GM12878 (cell line): ENCODE results near the gene STXBP2. TPM values are rescaled to one million over a fixed set of nuclear protein-coding genes. Genes with fewer than 3 reads are reported as not detected.
A peak's percentile ranks its signal among the peaks of the same experiment; 100 is the strongest.

ENCODE experiments used
- BACH1 ChIP-seq: fragments of 450-650 bp; IDR thresholded peaks from 2 replicates; pipeline ENCODE4 v1.6.1; 2017; ENCODE audit warnings: mild to moderate bottlenecking, borderline replicate concordance
- CBFB ChIP-seq: IDR thresholded peaks from 2 replicates; pipeline ENCODE4 v1.6.1; 2016; ENCODE audit warnings: antibody characterized with exemption, low read depth
- CTCF ChIP-seq, 3 experiments: IDR thresholded peaks in 2 of 3; conservative IDR thresholded peaks in 1 of 3; 2 replicates each; pipeline ENCODE4 v1.5.1; 2011; ENCODE audit warnings: low read depth in 3 of 3, low read length in 3 of 3, mild to moderate bottlenecking in 3 of 3, control low read depth in 2 of 3, moderate library complexity in 2 of 3, inconsistent platforms in 1 of 3, mixed read lengths in 1 of 3; ENCODE audit not compliant: control insufficient read depth in 2 of 3, insufficient read depth in 1 of 3; ENCODE audit errors: extremely low read depth in 1 of 3
- DPF2 ChIP-seq: fragments of 450-650 bp; IDR thresholded peaks from 2 replicates; pipeline ENCODE4 v1.6.1; 2017; ENCODE audit warnings: mild to moderate bottlenecking
- EED ChIP-seq: sonication (generic); IDR thresholded peaks from 2 replicates; pipeline ENCODE4 v1.6.1; 2016; ENCODE audit warnings: antibody characterized with exemption, low read depth
- ETV6 ChIP-seq, 2 experiments: fragments of 450-650 bp in 1 of 2; IDR thresholded peaks in 1 of 2; conservative IDR thresholded peaks in 1 of 2; 2 replicates each; pipeline ENCODE4 v1.6.1; 2014; ENCODE audit warnings: antibody characterized with exemption in 1 of 2, borderline replicate concordance in 1 of 2, low read depth in 1 of 2, mild to moderate bottlenecking in 1 of 2, moderate library complexity in 1 of 2
- FOXK2 ChIP-seq: fragments of 450-650 bp; IDR thresholded peaks from 2 replicates; pipeline ENCODE4 v1.6.1; 2017; ENCODE audit warnings: mild to moderate bottlenecking, moderate library complexity
- HDGF ChIP-seq: fragments of 450-650 bp; IDR thresholded peaks from 2 replicates; pipeline ENCODE4 v1.6.1; 2016; ENCODE audit warnings: antibody characterized with exemption
- IRF4 ChIP-seq: IDR thresholded peaks from 2 replicates; pipeline ENCODE4 v1.6.1; 2011; ENCODE audit warnings: low read depth, low read length
- IRF5 ChIP-seq: fragments of 450-650 bp; IDR thresholded peaks from 2 replicates; pipeline ENCODE4 v1.6.1; 2017; ENCODE audit warnings: borderline replicate concordance
- JUND ChIP-seq: IDR thresholded peaks from 2 replicates; pipeline ENCODE4 v1.6.1; 2012; ENCODE audit warnings: low read depth, mild to moderate bottlenecking, low read length, improper control_type of control experiment, moderate library complexity
- MLLT1 ChIP-seq: fragments of 450-650 bp; IDR thresholded peaks from 2 replicates; pipeline ENCODE4 v1.6.1; 2016; ENCODE audit warnings: mild to moderate bottlenecking
- MTA2 ChIP-seq: fragments of 450-650 bp; IDR thresholded peaks from 2 replicates; pipeline ENCODE4 v1.6.1; 2016; ENCODE audit warnings: low read depth, mild to moderate bottlenecking, moderate library complexity
- NBN ChIP-seq: fragments of 450-650 bp; IDR thresholded peaks from 2 replicates; pipeline ENCODE4 v1.6.1; 2016
- NFIC ChIP-seq: IDR thresholded peaks from 2 replicates; pipeline ENCODE4 v1.6.1; 2012; ENCODE audit warnings: low read depth, mild to moderate bottlenecking, inconsistent platforms, low read length, moderate library complexity
- PKNOX1 ChIP-seq: fragments of 450-650 bp; IDR thresholded peaks from 2 replicates; pipeline ENCODE4 v1.6.1; 2016; ENCODE audit warnings: mild to moderate bottlenecking
- POLR2A ChIP-seq: IDR thresholded peaks from 2 replicates; pipeline ENCODE4 v1.6.1; 2011; ENCODE audit warnings: low read depth, mild to moderate bottlenecking, low read length
- POLR2AphosphoS5 ChIP-seq: IDR thresholded peaks from 2 replicates; pipeline ENCODE4 v1.6.1; 2011; ENCODE audit warnings: mild to moderate bottlenecking, low read length, inconsistent platforms
- POU2F2 ChIP-seq: IDR thresholded peaks from 3 replicates; pipeline ENCODE4 v1.6.1; 2011; ENCODE audit warnings: low read depth, mild to moderate bottlenecking, low read length, borderline replicate concordance
- RELB ChIP-seq: fragments of 450-650 bp; IDR thresholded peaks from 2 replicates; pipeline ENCODE4 v1.6.1; 2017; ENCODE audit warnings: low read depth, mild to moderate bottlenecking, moderate library complexity
- RUNX3 ChIP-seq: IDR thresholded peaks from 2 replicates; pipeline ENCODE4 v1.6.1; 2012; ENCODE audit warnings: low read length, inconsistent platforms
- SIN3A ChIP-seq: IDR thresholded peaks from 2 replicates; pipeline ENCODE4 v1.6.1; 2012; ENCODE audit warnings: low read depth, low read length, improper control_type of control experiment
- SREBF1 ChIP-seq: IDR thresholded peaks from 2 replicates; pipeline ENCODE4 v1.6.1; 2012; ENCODE audit warnings: mild to moderate bottlenecking, low read length
- USF2 ChIP-seq: IDR thresholded peaks from 2 replicates; pipeline ENCODE4 v1.6.1; 2011; ENCODE audit warnings: low read depth, low read length, improper control_type of control experiment, borderline replicate concordance
- polyA plus RNA-seq, 11 experiments: library from polyadenylated mRNA; depleted of rRNA in 4 of 11; unstranded in 6 of 11; stranded (reverse) in 5 of 11; fragments of >200 nt; fragmentation: Nextera tagmentation in 4 of 11; fragmentation: Illumina TruSeq in 1 of 11; extraction: Ambion mirVana in 4 of 11; extraction: Trizol in 1 of 11; gene quantifications; 1 replicate in 1 of 11; 2 replicates in 10 of 11; pipeline versions ENCODE4 v1.2.1 to v1.2.3, GENCODE V29; 2011 to 2016; ENCODE audit warnings: inconsistent platforms in 2 of 11, missing spikeins in 2 of 11, low read depth in 1 of 11
- total RNA-seq, 4 experiments: library from RNA; depleted of rRNA in 3 of 4; stranded (reverse); fragments of >200 nt in 3 of 4; fragmentation: Illumina TruSeq in 1 of 4; extraction: Trizol in 1 of 4; gene quantifications; 2 replicates each; pipeline versions ENCODE4 v1.2.1 to v1.2.3, GENCODE V29; 2013 to 2021

Gene STXBP2
- total and polyA plus RNA-seq, 10 of the 15 experiments (the other 5 are each of a cell fraction or from before 2014, with no cell fraction given), result 2.6 to 111 (median 61.4) TPM

GRCh38 chr19:7690779-7691258, 53.9 kb downstream of the STXBP2 start (continued):
- no peak for TF ChIP-seq ETV6 (conservative IDR thresholded peaks at IDR 0.05 in 1 of 2, IDR thresholded peaks at IDR 0.05 in 1 of 2; ENCODE audit: borderline replicate concordance in 1 of 2, low read depth in 1 of 2)
- no peak for TF ChIP-seq CTCF (IDR thresholded peaks at IDR 0.05 in 2 of 3, conservative IDR thresholded peaks at IDR 0.05 in 1 of 3; ENCODE audit: control insufficient read depth in 2 of 3, extremely low read depth in 1 of 3, insufficient read depth in 1 of 3, low read depth in 3 of 3, low read length in 3 of 3)
- TF ChIP-seq IRF4, result peak; percentile 56; the same call in 1 of the 2 replicates
- TF ChIP-seq JUND, result no peak
- TF ChIP-seq POLR2AphosphoS5, result peak; percentile 57; the same call in 1 of the 2 replicates
- no peak for TF ChIP-seq SREBF1
- TF ChIP-seq IRF5, result peak; percentile 97
- no peak for TF ChIP-seq SIN3A
- TF ChIP-seq RUNX3, result peak; percentile 100
- peak; percentile 94 for TF ChIP-seq CBFB
- no peak for TF ChIP-seq USF2
- TF ChIP-seq NFIC, result peak; percentile 76
- peak; percentile 72 for TF ChIP-seq FOXK2
- peak; percentile 97 for TF ChIP-seq MTA2
- TF ChIP-seq PKNOX1, result peak; percentile 14; the same call in 1 of the 2 replicates
- TF ChIP-seq NBN, result peak; percentile 99
- TF ChIP-seq BACH1, result peak; percentile 37; the same call in 1 of the 2 replicates
- TF ChIP-seq EED, result peak; percentile 77
- TF ChIP-seq HDGF, result peak; percentile 89
- peak; percentile 77 for TF ChIP-seq RELB
- peak; percentile 87 for TF ChIP-seq DPF2
- peak; percentile 85; the same call in 2 of the 3 replicates for TF ChIP-seq POU2F2
- TF ChIP-seq POLR2A, result no peak
- TF ChIP-seq MLLT1, result peak; percentile 100
